HG02973 (cell line): ENCODE results near the gene SH3TC1.
A peak's percentile ranks its signal among the peaks of the same experiment; 100 is the strongest.

Experiments used
- ATAC-seq: cut with Tn5 transposase; IDR thresholded peaks from one replicate; pipeline ENCODE4 v1.9.1; 2021; ENCODE audit warnings: moderate library complexity; ENCODE audit not compliant: unreplicated experiment

SH3TC1 gene

GRCh38 chr4:8240211-8241041 lies 41.3 kb downstream of the SH3TC1 start:
- no peak for ATAC-seq

GRCh38 chr4:8241211-8241779 lies 42.2 kb downstream of the SH3TC1 start:
- ATAC-seq = no peak

GRCh38 chr4:8241895-8242696 lies 43.0 kb downstream of the SH3TC1 start:
- ATAC-seq = peak; percentile 71

- no peak for ATAC-seq
These were observed 43.9 kb downstream of the SH3TC1 start for GRCh38 chr4:8242782-8243560.

- ATAC-seq = no peak
These were observed 45.1 kb downstream of the SH3TC1 start for GRCh38 chr4:8244001-8244757.

DNA sequence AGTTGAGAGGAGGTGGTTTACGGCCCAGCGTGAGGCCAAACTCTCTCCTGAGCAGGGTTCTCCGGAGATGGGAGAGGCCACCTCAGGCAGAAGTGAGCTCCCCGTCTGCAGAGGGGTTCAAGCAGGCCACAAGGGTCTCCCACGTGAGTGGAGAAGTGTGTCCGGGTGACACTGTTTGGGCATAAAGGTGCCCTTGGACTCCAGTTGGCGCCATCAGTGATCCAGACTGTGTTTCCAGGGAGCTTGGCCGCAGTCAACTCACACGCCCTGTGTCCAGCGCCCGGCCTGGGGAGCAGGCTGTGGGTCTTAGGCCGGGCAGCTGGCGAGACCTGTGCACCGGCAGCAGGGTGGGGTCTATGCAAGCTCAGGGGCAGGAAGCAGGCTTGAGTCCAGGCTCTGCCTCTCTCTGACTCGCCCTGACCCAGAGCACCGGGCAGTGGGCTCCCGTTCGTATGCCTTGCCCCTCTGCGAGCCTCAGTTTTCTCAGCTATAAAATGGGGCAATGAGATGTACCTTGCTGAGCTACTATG lies 45.9 kb downstream of the SH3TC1 start:
- ATAC-seq = no peak

GRCh38 chr4:8245884-8246833 lies 47.1 kb downstream of the SH3TC1 start:
- ATAC-seq = no peak

DNA sequence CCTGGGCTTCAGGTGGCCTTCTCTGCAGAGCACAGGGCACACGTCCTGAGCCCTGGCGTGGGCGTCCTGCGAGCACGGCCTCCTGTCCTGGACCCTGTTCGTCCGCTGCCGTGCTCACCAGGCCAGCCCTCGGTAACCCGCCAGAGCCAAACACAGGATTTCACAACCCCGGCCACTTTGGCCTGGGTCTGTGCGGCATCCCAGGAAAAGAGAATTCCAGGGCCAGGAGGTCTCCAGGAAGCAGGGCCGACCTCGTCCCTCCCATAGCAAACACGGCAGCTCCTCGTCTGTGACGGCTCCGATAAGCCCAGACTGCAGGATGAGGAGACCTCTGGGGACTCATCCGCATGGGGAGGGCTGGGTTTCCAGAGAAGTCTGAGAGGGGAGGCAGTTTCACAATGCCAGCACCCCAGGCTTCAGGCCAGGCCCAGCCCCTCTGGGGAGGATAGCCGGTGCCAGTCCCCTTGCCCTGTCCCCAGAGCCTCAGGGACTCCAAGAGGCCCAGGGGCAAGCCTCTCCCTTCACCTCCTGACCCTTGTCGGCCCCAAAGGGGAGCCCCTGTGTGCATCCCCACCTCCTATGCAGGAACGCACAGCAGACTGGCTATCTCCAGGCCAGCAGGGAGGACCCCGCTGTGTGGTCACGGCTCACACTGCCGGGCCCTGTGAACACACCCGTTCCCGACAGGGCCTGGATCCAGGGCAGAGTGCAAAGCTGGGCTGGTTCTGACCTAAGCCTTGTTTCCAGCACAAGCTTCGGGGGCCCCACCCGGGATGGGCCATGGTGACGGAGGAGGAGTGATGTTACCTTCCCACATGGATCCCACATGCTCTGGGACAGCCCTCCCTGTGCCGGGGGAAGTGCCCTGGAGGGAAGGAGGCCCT lies 48.2 kb downstream of the SH3TC1 start:
- no peak for ATAC-seq

DNA sequence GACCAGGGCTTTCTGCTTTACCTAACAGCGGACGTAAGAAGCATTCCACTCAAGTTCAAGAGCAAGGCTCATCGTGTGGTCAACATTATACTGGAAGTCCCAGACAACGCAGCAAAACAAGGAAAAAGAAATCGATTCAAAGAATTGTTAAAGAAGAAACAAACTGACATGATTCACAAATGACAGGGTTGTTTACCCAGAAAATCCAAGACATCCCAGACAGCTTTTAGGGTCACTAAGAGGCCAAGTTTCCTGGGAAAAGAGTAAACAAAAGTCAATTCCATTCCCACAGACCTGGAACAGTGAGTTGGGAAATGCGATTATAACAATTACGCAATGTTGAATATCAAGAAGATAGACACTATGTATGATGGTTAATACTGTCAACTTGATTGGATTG lies 49.0 kb downstream of the SH3TC1 start:
- ATAC-seq = no peak

GRCh38 chr4:8250227-8250626 lies 51.1 kb downstream of the SH3TC1 start:
- ATAC-seq = no peak

GRCh38 chr4:8250637-8251036 lies 51.5 kb downstream of the SH3TC1 start:
- no peak for ATAC-seq

DNA sequence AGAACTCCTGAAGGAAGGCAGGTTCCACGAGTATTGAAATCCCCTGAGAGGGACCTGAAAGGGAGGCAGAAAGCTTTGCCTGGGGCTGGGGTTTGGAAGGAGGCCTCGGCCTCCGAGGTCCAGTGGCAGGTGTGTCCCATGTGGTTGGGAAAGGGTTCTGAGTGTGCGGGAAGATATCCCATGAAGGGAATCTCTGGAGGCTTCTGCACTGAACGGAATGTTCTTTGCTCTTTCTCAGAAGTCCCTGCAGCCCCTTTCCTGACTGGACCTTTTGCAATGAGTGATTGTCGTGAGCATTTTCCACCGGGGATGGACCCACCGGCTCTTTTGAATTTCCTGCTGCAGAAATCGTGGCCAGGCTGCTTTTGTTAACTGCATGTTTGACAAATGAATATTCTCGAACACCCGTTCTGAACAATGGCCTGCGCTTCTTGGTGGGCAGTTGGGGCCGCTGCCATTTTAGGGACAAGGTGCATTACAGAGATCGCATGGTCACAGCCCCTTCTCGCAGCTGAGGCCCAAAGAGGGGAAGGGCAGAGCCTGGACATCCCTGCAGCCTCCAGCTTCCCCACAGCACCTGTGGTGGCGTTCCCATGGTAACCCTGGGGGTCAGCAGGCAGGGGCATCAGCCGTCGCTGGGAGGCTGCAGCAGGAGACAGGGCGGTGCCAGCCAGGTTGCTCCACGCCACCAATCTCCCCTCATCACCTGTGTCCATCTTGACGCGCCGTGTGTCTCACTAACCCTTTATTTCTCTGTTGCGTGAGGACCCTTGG lies 52.2 kb downstream of the SH3TC1 start:
- no peak for ATAC-seq

- ATAC-seq = no peak
These were observed 53.4 kb downstream of the SH3TC1 start for GRCh38 chr4:8252301-8253173.

GRCh38 chr4:8254076-8254475 lies 55.0 kb downstream of the SH3TC1 start:
- no peak for ATAC-seq

GRCh38 chr4:8255698-8256441 lies 56.8 kb downstream of the SH3TC1 start:
- ATAC-seq = no peak

DNA sequence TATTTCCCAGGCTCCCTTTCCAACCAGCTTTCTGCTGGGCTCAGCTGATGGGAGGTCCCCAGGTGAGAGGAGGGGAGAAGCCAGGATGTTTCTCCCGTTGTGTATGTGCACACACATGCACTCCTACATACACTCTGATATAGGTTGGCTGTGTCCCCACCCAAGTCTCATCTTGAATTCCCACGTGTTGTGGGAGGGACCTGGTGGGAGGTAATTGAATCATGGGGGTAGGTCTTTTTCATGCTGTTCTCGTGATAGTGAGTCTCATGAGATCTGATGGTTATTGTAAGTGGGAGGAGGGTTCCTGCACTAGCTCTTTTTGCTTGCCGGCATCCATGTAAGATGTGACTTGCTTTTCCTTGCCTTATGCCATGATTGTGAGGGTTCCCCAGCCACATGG lies 58.8 kb downstream of the SH3TC1 start:
- ATAC-seq = no peak
